H1 (cell line): ENCODE data around the gene MINDY3. TPM values are rescaled to one million over a fixed set of nuclear protein-coding genes. Genes with fewer than 3 reads are reported as not detected.

Source experiments
- CHD7 ChIP-seq: fragments of 300-600 bp; sonication (generic); IDR thresholded peaks from 2 replicates; pipeline ENCODE4 v1.7.1; 2012; ENCODE audit warnings: low read length, moderate library complexity, mild to moderate bottlenecking, inconsistent platforms; ENCODE audit not compliant: insufficient replicate concordance
- HDAC6 ChIP-seq: IDR thresholded peaks from one replicate; pipeline ENCODE4 v1.7.1; 2012; ENCODE audit warnings: low read depth, mild to moderate bottlenecking, inconsistent platforms, low read length, moderate library complexity
- JUND ChIP-seq: IDR thresholded peaks from 2 replicates; pipeline ENCODE4 v1.6.1; 2011; ENCODE audit warnings: mild to moderate bottlenecking, improper control_type of control experiment, low read length
- MAX ChIP-seq: IDR thresholded peaks from 2 replicates; pipeline ENCODE4 v1.6.1; 2012; ENCODE audit warnings: inconsistent platforms
- NRF1 ChIP-seq: IDR thresholded peaks from 2 replicates; pipeline ENCODE4 v1.6.1; 2011; ENCODE audit warnings: mild to moderate bottlenecking, low read depth, low read length, improper control_type of control experiment
- RFX5 ChIP-seq: IDR thresholded peaks from 2 replicates; pipeline ENCODE4 v1.6.1; 2011; ENCODE audit warnings: low read depth, low read length, improper control_type of control experiment, borderline replicate concordance
- SP1 ChIP-seq: IDR thresholded peaks from 2 replicates; pipeline ENCODE4 v1.6.1; 2011; ENCODE audit warnings: low read depth, low read length
- TCF12 ChIP-seq: IDR thresholded peaks from 2 replicates; pipeline ENCODE4 v1.6.1; 2011; ENCODE audit warnings: low read depth, mild to moderate bottlenecking, low read length
- TEAD4 ChIP-seq: IDR thresholded peaks from 2 replicates; pipeline ENCODE4 v1.6.1; 2012; ENCODE audit warnings: low read depth, low read length, inconsistent platforms, mixed read lengths
- polyA plus RNA-seq, 7 experiments: library from polyadenylated mRNA; depleted of rRNA in 3 of 7; stranded (reverse) in 5 of 7; unstranded in 2 of 7; fragments of >200 nt in 5 of 7; fragments of 200-250 nt in 2 of 7; gene quantifications; 1 replicate in 5 of 7; 2 replicates in 1 of 7; 4 replicates in 1 of 7; pipeline versions ENCODE4 v1.2.1 to v1.2.3, GENCODE V29; 2011 to 2013; ENCODE audit warnings: missing spikeins in 2 of 7, mixed read lengths in 2 of 7
- total RNA-seq: library from RNA; stranded (reverse); fragmentation: NEBNext Ultra II Directional; extraction: Animal tissue kit (Norgen Biotek cat#: 25700); gene quantifications from 2 replicates; pipeline ENCODE4 v1.2.1, GENCODE V29; 2021

MINDY3 gene
- total and polyA plus RNA-seq, 2 of the 8 experiments (the other 6 are each of a cell fraction or from before 2014, with no cell fraction given) = 4.6 to 13.6 TPM

- TF ChIP-seq CHD7 (no peak), HDAC6 (no peak), MAX (no peak), TEAD4 (no peak), NRF1 (no peak), RFX5 (no peak), TCF12 (no peak), SP1 (no peak), JUND (no peak)
- TF ChIP-seq, all 59 proteins: peak for 0
Measured at GRCh38 chr10:15764892-15765454, 95.3 kb downstream of the MINDY3 start (continued).
